MM.1S (cell line): ENCODE data around the gene AKR7A2.

Source experiments
- DNase-seq: peaks from one replicate; pipeline ENCODE4 v3.0.0-alpha.2; 2015
- H2AFZ ChIP-seq: fragments of 300-600 bp; sonication (generic); 2 replicates; pipeline ENCODE4 v1.6.0; 2016; ENCODE audit warnings: antibody characterized with exemption, low read length
- H3F3A ChIP-seq: fragments of 300-600 bp; sonication (generic); 2 replicates; pipeline ENCODE4 v1.6.1; 2016; ENCODE audit warnings: mild to moderate bottlenecking, antibody characterized with exemption, low read length, moderate library complexity, mixed read lengths; ENCODE audit not compliant: insufficient read depth
- H3K27ac ChIP-seq: fragments of 300-600 bp; sonication (generic); 2 replicates; pipeline ENCODE4 v1.5.1; 2016; ENCODE audit warnings: mild to moderate bottlenecking, low read length
- H3K27me3 ChIP-seq: fragments of 300-600 bp; sonication (generic); replicated peaks from 2 replicates; pipeline ENCODE4 v1.6.0; 2016; ENCODE audit warnings: low read length; ENCODE audit not compliant: insufficient read depth
- H3K36me3 ChIP-seq: fragments of 300-600 bp; sonication (generic); replicated peaks from 2 replicates; pipeline ENCODE4 v1.6.1; 2016; ENCODE audit warnings: mild to moderate bottlenecking, low read length, mixed read lengths; ENCODE audit not compliant: insufficient read depth
- H3K4me1 ChIP-seq: fragments of 300-600 bp; sonication (generic); 2 replicates; pipeline ENCODE4 v1.6.1; 2016; ENCODE audit warnings: low read length, mixed read lengths
- H3K4me2 ChIP-seq: fragments of 300-600 bp; sonication (generic); 2 replicates; pipeline ENCODE4 v1.6.0; 2016; ENCODE audit warnings: low read depth, low read length
- H3K4me3 ChIP-seq: fragments of 300-600 bp; sonication (generic); 2 replicates; pipeline ENCODE4 v1.5.1; 2016; ENCODE audit warnings: low read length, mixed read lengths
- H3K79me2 ChIP-seq: fragments of 300-600 bp; sonication (generic); 2 replicates; pipeline ENCODE4 v1.6.1; 2016; ENCODE audit warnings: mixed run types, low read length, mixed read lengths
- H3K9ac ChIP-seq: fragments of 300-600 bp; sonication (generic); 2 replicates; pipeline ENCODE4 v1.6.1; 2016; ENCODE audit warnings: low read length, mixed read lengths
- H3K9me2 ChIP-seq: fragments of 300-600 bp; sonication (generic); replicated peaks from 2 replicates; pipeline ENCODE4 v1.6.1; 2016; ENCODE audit warnings: mild to moderate bottlenecking, low read length, mixed read lengths; ENCODE audit not compliant: insufficient read depth
- H3K9me3 ChIP-seq: fragments of 300-600 bp; sonication (generic); replicated peaks from 2 replicates; pipeline ENCODE4 v1.6.1; 2016; ENCODE audit warnings: mild to moderate bottlenecking, low read length, mixed read lengths; ENCODE audit not compliant: insufficient read depth
- H4K20me1 ChIP-seq: fragments of 300-600 bp; sonication (generic); 2 replicates; pipeline ENCODE4 v1.6.1; 2016; ENCODE audit warnings: mild to moderate bottlenecking, low read length, moderate library complexity, mixed read lengths; ENCODE audit not compliant: insufficient read depth
- CTCF ChIP-seq: fragments of 300-600 bp; sonication (generic); IDR thresholded peaks from 2 replicates; pipeline ENCODE4 v1.5.1; 2016; ENCODE audit warnings: antibody characterized with exemption, low read length, mixed read lengths
- EZH2 ChIP-seq: fragments of 300-600 bp; sonication (generic); optimal IDR thresholded peaks from 2 replicates; pipeline ENCODE3; 2017; ENCODE audit warnings: low read depth, mild to moderate bottlenecking, antibody characterized with exemption, low read length, mixed read lengths
- EZH2phosphoT487 ChIP-seq: fragments of 300-600 bp; sonication (generic); IDR thresholded peaks from 2 replicates; pipeline ENCODE4 v1.6.1; 2018; ENCODE audit warnings: antibody characterized with exemption, low read length

The AKR7A2 gene

GRCh38 chr1:19268445-19268844 is 43.5 kb downstream of the AKR7A2 start:
- Histone ChIP-seq H3K27me3 (no peaks in the 10 kb centered on the region), H4K20me1 (no peaks in the 10 kb centered on the region), H3K36me3 (no peaks in the 10 kb centered on the region), H3K79me2 (no peaks in the 10 kb centered on the region), H3K4me3 (no peak overlapping the region), H2AFZ (no peak overlapping the region), H3K9me3 (no peaks in the 10 kb centered on the region), H3K4me1 (no peaks in the 10 kb centered on the region), H3F3A (no peaks in the 10 kb centered on the region), H3K27ac (no peak overlapping the region), H3K9me2 (no peaks in the 10 kb centered on the region), H3K9ac (no peak overlapping the region), H3K4me2 (no peak overlapping the region)
- DNase-seq = no peak
- no peak for TF ChIP-seq CTCF
- no peak for TF ChIP-seq EZH2
- TF ChIP-seq EZH2phosphoT487 = no peak

- no peaks in the 10 kb centered on the region for H3K27me3 ChIP-seq
- H3K36me3 ChIP-seq = peaks cover 3% of the 10 kb centered on the region
- H2AFZ ChIP-seq = no peak overlapping the region
- H3F3A ChIP-seq = peaks cover 6% of the 10 kb centered on the region; the same call in 1 of the 2 replicates
- H4K20me1 ChIP-seq = no peaks in the 10 kb centered on the region
- H3K4me1 ChIP-seq = no peaks in the 10 kb centered on the region
- no peaks in the 10 kb centered on the region for H3K9me3 ChIP-seq
- H3K4me3 ChIP-seq = no peak overlapping the region
- H3K79me2 ChIP-seq = no peaks in the 10 kb centered on the region
- no peak for DNase-seq
- TF ChIP-seq EZH2phosphoT487 (no peak), EZH2 (no peak)
- H3K9me2 ChIP-seq = no peaks in the 10 kb centered on the region
- no peak overlapping the region for H3K9ac ChIP-seq
- H3K27ac ChIP-seq = no peak overlapping the region
- H3K4me2 ChIP-seq = no peak overlapping the region
Observed at GRCh38 chr1:19262744-19263143, 49.2 kb downstream of the AKR7A2 start.

GRCh38 chr1:19262047-19262446 is 49.9 kb downstream of the AKR7A2 start:
- Histone ChIP-seq H3K9ac (no peak overlapping the region), H3K27me3 (no peaks in the 10 kb centered on the region), H3K4me2 (no peak overlapping the region), H4K20me1 (no peaks in the 10 kb centered on the region), H3K36me3 (peaks cover 8% of the 10 kb centered on the region), H3K79me2 (no peaks in the 10 kb centered on the region), H3K9me2 (no peaks in the 10 kb centered on the region), H3K9me3 (no peaks in the 10 kb centered on the region), H3F3A (peaks cover 6% of the 10 kb centered on the region; the same call in 1 of the 2 replicates), H3K4me1 (no peaks in the 10 kb centered on the region), H3K4me3 (no peak overlapping the region), H2AFZ (no peak overlapping the region), H3K27ac (no peak overlapping the region)
- DNase-seq = no peak
- no peak for TF ChIP-seq CTCF
- no peak for TF ChIP-seq EZH2
- no peak for TF ChIP-seq EZH2phosphoT487

DNA sequence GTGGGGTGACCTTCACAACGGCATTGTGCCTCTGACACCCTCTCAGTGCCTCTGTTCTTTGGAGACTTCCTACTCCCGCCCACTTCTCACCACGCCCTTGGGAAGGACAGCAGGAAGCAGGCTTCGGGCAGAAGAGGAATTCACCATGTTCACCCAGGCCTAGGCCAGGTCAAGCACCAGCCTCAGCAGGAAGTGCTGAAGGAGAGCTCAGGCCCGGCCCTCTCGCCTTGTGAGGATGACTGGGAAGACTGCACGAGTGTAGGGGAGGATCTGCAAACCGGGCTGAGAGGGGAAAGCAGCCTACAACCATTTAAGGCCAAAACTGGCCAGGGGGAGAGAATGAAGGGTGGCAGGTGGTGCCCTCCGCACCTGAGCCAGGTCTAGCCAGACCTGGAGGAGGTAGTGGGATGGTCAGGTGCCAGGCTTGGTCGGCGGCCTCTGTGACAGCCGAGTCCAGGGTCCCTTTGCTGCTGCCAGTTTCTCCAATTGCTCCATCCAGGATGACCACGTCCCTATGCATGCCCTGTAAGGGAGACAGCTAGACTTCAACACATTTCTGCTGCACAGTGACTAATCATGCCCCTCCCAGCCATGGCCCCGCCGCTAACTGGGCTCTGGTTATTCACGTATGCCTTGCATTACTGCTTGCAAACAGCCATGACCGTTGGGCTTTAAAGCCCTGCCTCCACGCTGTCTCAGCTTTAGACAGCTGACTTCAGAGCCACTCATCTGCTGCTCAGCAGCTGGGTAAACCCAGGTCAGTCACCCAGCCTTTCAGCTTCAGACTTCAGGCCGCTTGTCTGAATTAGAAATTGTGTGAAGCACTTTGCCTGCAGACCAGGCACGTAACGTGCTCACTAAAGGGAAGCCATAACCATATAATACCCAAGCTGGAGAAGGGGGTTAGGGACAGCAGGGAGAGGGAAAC is 51.5 kb downstream of the AKR7A2 start:
- Histone ChIP-seq H3K27me3 (no peaks in the 10 kb centered on the region), H4K20me1 (no peaks in the 10 kb centered on the region), H3K27ac (no peak overlapping the region), H3K4me1 (no peaks in the 10 kb centered on the region), H3F3A (peaks cover 6% of the 10 kb centered on the region; the same call in 1 of the 2 replicates), H2AFZ (no peak overlapping the region), H3K9ac (no peak overlapping the region), H3K4me2 (no peak overlapping the region), H3K36me3 (peaks cover 12% of the 10 kb centered on the region), H3K9me2 (no peaks in the 10 kb centered on the region), H3K4me3 (no peak overlapping the region), H3K9me3 (no peaks in the 10 kb centered on the region), H3K79me2 (peaks cover 10% of the 10 kb centered on the region)
- DNase-seq = no peak
- TF ChIP-seq EZH2 (no peak), EZH2phosphoT487 (no peak), CTCF (no peak)
